Astrocyte (in vitro differentiated cells and primary cell): ENCODE results near the gene TANGO6.

Experiments
- EZH2 ChIP-seq: IDR thresholded peaks from 2 replicates; pipeline ENCODE4 v1.6.1; 2012; ENCODE audit warnings: mild to moderate bottlenecking, low read length, inconsistent platforms; ENCODE audit not compliant: insufficient read depth
- TF ChIP-seq, protein P1 (sequence below): IDR thresholded peaks from 2 replicates; pipeline ENCODE4 v1.5.1; 2011; ENCODE audit warnings: low read depth, mild to moderate bottlenecking, inconsistent platforms, low read length, moderate library complexity; ENCODE audit not compliant: insufficient read depth

DNA sequence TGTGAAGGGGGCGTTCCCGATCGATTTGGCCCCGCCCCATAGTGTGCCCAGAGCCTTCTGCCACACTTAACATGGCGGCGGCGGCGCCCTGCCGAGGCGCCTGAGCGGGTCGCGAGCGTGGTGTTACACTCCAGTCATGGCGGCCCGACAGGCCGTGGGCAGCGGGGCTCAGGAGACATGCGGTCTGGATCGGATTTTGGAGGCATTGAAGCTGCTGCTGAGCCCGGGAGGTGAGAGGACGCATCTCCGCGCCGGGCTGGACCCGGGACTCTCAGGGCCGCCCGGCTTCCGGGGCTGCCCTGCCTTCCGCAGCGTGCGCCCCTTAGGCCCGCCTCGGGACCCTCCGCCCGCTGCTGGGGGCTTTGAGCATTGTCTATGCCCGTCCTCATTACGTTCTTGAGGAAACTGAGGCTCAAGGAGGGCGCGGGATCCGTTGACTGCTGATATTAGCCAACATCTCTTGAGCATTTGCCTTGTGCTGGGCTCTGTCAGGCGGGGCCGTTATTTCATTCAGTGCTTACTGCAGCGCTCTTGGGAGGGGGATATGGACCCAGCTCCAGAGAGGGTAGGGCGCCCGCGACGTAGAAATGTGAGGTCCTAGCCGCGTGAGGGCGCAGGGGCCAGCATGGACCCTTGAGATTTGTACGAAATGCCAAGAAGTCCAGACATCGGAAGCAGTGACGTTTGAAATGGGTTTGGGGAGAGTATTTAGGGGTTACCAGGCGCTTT lies at the start of gene TANGO6:
- no peak for TF ChIP-seq EZH2
- TF ChIP-seq, protein P1, sequence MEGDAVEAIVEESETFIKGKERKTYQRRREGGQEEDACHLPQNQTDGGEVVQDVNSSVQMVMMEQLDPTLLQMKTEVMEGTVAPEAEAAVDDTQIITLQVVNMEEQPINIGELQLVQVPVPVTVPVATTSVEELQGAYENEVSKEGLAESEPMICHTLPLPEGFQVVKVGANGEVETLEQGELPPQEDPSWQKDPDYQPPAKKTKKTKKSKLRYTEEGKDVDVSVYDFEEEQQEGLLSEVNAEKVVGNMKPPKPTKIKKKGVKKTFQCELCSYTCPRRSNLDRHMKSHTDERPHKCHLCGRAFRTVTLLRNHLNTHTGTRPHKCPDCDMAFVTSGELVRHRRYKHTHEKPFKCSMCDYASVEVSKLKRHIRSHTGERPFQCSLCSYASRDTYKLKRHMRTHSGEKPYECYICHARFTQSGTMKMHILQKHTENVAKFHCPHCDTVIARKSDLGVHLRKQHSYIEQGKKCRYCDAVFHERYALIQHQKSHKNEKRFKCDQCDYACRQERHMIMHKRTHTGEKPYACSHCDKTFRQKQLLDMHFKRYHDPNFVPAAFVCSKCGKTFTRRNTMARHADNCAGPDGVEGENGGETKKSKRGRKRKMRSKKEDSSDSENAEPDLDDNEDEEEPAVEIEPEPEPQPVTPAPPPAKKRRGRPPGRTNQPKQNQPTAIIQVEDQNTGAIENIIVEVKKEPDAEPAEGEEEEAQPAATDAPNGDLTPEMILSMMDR = peak; percentile 28
